NCI-H446 treated with DMSO at 0.1 percent for 48 hours (cell line): ENCODE measurements around the gene LHPP.

Experiments used
- DNase-seq: peaks from one replicate; lab custom pipeline; 2025; lab: John Stamatoyannopoulos, UW

Gene LHPP

GRCh38 chr10:124595143-124595883 lies 133.7 kb downstream of the LHPP start:
- DNase-seq = no peak

DNA sequence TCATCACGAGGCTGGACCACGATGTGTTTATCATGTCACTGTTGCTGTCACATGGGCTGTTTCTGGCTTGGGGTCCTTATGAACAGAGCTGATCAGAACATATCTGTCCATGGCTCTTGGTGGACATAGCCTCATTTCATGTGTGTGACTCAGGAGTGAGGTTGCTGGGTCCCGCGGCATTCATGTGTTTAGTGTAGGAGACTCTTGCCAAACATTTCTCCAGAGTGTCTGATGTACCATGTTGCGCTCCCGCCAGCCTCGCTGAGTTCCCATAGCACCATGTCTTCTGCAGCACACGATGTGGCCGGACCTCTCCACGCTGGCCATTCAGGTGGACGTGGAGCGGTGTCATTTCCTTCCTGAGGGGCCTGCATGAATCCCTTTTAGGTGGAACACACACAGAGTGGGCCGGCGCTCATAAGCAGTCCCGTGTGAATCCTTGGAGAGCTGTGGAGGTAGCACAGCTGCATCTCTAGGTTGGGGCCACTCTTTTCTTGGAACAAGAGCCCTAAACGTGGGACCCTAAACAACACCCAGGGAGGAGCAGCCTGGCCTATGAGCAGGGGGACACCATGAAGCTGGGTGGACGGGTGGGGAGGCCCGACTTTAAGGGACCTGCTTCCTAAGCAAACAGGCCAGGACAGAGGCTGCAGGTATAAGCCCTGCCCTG lies 134.6 kb downstream of the LHPP start:
- no peak for DNase-seq

DNA sequence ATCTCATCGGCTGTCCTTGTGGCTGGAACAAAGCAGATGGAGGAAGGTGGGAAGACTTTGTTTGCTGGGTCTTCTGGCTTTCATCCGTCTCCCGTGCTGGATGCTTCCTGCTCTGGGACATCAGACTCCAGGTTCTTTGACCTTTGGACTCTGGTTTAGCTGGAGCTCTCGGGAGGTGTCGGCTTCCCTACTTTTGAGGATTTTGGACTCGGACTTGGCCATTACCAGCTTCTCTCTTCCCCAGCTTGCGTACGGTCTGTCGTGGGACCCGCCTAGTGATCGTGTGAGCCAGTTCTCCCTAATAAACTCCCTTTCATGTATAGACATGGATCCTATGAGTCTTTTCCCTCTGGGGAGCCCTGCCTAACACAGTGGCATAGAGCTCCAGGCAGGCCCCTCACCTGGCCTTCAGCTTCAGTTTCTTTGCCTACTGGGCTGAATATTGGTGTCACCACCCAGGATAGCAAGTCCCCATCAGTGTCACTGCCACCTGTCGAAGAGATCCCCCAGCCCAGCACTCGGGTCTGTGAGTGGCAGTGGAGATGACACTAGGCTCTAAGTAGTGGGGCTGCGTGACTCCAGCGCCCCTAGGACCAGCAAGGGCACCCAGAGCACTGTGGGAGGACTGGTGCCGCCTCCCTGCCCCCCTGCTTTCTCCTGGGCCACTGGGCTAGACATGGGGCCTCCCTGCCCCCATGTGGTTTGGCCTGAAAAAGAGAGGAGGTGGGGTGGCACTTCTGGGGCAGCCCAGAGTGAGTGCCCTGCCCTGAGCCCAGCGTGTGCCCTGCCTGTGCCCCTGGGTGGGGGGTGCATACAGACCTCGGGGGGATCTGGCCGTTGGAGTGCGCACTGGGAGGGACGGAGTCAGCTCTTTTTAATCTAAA lies 135.6 kb downstream of the LHPP start:
- no peak for DNase-seq

GRCh38 chr10:124597846-124598165 lies 136.2 kb downstream of the LHPP start:
- DNase-seq = no peak

- DNase-seq = no peak
These were observed 136.6 kb downstream of the LHPP start for GRCh38 chr10:124598196-124598595.

- DNase-seq = no peak
These were observed 137.4 kb downstream of the LHPP start for GRCh38 chr10:124598773-124599587.

DNA sequence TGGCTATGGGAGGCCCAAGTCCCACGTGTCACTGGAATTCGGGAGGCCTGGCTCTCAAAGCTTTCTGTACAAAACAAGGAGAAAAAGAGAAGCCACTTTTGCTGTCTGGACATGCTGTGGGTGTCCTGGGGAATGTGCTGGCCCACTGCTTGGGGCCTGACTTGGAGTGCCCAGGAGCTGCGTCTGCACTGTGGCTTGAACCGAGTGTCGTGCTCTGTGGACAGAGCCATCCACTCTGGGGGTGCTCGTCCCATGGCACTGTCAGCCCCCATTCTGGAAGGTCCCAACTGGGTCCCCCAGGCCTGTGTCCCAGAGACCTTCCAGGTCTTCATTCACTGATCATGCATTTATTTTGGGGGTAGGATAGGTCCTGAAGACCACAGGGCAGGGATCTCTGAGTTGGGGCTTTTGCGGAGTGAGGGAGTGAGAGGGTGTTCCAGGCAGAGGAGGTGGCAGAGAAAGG lies 138.0 kb downstream of the LHPP start:
- DNase-seq = no peak

GRCh38 chr10:124600051-124600880 lies 138.6 kb downstream of the LHPP start:
- DNase-seq = no peak

DNA sequence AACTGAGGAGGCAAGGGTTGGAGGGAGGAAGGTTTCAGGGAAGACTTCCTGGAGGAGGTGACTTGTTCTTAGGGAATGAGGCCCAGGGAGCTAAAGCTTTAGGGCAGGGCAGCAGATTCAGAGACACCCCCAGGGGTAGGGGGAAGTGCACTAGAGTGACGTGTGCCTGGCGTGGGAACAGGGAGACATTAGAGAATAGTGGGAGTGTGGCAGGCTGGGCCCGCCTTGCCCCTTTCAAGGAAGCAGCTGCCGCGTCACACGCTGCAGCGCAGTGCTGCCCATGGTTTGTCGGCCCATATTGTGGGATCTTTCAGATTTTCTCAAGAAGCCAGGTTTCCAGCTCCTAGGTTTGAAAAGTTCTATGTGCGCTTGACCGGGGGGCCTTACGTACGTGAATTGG lies 139.4 kb downstream of the LHPP start:
- DNase-seq = no peak

DNA sequence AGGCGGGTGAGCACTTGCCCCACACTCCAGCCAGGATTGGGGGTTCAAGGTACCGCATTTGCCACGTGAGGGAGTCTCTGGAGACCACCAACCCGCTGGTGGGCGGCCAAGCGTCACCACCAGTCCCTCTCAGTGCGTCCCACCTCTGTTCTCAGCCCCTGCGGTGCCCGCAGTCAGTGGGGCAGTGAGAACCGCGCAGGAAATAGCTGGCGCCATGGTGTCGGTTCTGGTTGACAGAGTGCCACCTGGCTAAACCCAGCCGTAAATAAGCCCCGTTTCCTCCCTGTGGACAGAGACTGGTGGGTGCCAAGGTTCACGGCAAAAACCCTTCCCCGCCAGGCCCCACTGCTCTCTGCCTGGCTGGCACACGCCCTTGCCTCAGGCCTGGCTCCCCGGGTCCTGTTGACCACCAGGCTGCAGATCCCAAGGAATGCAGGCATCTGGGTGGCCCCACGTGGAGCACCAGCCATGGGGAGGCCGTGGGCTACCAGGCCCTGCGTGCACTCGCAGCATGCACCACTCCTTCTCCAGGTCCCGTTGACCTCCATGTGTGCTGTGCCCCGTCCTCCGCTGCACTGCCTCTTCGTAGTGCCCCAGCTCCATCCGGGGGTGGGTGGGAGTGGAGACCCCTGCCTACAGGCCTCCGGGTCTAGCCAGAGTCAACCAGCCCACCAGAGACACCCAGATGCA lies 140.0 kb downstream of the LHPP start:
- no peak for DNase-seq

- DNase-seq = no peak
These were observed 140.5 kb downstream of the LHPP start for GRCh38 chr10:124602121-124602561.

DNA sequence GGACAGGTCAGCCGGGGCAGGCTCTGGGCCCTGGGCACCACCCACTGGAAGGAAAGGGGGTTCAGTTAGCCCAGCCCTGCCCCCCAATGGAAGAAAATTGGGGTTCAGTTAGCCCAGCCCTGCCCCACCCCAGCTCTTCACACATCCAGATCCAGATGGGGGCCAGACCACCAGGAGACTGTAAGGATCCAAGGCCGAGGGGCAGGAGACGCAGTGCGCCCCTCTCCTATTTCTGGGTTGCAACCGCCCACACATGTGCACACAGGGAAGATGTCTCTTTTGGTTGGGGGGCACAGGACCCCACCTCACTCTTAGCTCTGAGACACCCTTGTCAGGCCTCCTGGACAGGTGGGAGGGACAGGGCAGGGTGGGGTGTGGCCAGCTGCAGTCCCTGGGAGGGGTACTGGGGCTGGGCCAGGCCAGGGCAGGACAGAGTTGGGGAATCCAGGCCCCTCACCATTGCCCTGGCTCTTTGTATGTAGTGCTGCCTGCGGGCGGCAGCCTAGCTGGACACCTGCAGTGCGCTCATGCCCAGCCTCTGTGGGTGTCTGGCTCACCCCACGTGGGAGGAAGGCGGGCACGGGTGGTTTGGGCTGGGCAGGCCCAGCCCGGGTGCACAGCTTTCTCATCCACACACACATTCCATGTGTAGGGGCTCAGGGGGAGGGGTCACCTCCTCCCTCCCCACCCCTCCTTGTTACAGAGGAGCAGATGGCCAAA lies 141.2 kb downstream of the LHPP start:
- no peak for DNase-seq

DNA sequence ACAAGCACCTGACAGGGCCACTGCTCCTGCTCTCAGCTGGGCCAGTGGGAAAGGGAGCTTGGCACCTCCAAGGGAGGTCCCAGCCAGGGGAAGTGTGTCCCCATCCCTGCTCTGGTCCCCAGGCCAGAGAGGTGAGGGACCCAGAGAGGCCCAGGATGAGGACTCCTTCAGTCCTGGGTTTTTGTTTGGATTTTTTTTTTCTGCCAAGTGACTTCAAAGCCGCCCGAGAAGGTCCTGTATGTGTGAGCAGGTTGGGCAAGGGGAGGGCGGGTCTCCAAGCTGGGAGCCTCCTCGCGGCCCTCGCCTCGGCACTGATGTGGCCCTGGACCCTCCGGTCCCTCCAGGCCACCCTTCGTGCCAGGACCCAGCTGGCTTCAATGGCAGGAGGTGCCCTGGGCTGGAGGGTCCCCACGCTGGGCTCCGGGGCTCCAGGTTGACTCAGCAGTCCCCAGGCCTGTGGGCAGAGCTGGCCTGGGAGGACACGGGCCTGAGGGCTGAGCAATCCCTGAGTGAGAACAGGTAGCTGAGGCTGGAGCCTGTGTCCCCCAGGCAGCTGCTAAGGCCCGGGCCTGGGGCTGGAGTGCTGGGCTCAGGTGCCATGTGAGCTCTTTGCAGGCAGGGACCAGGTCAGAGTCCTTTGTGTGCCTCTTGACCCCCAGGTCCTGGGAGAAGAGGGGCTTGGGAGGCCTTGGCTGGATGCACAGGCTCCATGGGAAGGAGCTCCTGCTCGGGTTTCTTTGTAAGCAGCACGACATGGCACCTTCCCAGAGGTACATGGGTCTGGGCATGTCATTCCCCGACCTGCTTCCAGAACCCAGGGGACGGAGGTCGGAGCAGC lies 142.0 kb downstream of the LHPP start:
- DNase-seq = no peak

DNA sequence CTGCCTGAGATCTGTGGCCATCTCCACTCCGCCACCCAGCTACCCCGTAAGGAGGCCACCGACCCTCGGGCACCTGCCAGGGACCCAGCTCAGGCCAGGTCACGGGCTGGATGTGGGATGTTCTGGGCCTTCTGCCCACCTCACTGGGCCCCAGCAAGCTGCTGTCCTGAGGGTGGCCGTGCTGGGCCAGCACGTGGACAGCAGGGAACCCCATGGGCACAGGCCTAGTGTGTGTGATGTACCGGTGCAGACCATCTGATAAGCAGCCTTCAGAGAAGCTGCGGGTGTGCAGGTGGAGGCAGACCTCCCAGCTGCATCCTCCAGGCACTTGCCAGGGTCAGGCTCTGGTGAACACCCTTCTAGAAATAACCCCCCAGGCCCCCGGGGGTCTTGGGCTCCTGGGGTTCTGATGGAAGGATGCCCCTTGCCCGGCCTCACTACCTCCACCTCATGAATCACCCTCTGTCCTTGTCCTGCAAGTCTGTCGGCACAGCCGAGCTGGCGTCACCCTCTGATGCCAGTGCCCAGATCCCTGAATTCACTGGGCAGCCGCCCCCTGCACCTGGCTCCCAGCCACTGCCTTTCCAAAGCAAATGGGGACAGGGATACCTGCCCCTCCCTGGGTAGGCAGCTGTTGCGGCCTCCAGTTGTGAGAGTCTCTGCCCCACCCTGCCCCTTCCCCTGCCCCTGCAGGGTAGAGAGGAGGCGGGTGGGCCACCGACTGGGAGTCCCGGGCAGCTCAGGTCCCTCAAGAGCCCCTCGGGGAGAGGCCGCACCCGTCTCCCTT lies 142.8 kb downstream of the LHPP start:
- DNase-seq = no peak

DNA sequence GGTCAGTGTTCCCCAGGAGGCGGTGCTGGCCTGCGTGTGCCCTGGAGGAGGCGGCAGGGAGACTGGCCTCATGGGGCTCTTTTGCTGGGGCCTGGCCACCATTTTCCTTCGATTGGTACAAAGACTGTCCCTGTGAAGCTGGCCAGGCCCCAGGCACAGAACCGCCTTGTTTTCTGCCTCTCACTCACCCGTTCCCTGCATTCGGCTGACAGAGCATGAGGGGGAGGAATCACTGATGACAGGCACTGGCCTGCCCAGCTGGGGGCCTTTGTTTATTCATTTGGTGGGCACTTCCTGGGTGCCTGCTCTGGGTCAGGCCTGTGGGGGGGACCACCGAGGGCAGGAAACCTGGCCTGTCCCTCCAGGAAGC lies 143.4 kb downstream of the LHPP start:
- DNase-seq = no peak

DNA sequence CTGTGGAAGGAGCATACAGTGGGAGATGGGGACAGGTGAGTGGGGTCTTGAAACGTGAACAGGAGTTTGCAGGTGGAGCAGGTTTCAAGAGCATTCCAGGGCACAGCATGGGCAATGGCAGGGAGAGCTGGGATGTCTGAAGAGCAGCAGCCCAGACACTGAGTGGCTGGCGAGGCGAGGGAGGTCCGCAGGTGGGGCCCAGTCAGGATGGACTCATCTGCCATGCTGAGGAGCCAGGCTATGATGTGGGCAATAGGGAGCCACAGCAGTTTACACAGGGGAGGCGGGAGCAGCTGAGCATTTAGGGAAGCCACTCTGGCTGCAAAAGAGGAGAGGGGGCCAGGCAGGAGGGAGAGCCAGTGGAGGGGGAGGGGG lies 143.8 kb downstream of the LHPP start:
- DNase-seq = no peak

DNA sequence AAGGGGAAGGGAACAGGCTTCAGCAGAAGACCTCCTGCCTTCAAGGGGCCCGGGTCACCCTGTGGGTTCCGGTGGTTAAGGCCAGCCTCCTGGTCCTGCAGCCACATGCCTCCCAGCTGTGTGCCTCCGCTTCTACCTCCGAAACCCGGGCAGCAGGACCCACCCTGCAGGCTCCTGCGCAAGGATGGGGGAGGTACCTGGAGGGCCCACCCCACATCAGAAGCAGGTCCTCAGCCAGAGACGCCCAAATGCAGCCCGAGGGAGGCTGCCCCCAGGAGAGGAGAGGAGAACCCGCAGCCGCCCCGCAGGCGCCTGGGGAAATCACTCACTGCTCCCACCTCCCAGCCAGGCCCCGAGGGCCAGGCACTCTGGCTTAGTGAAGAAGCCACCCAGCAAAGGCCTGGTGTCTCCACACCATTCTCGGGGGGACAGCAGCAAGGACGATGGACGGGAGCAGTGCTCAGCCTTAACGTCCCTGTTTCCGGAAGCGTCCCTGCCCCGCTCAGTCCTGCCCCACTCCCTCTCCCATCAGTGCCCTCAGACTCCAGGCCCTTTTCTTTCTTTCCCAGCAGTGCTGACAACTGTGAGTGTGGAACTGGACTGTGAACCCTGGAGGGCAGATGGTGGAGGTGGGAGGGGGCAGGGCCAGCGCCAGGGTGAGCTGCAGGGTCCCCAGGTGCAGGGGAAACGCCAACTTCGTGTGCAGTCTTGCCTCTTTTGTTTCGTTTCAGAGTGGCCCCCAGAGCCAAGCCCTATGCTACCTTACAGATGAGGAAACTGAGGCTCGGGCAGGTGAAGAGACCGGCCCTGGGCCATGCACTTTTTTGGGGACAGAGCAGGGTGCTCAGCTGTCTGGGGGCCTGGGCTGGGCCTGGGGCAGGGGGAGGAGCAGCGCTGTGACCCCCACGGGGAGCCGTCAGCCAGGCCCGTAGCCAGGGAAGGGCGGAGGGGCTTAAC lies 144.5 kb downstream of the LHPP start:
- no peak for DNase-seq
